ENCODE data around the gene SRI.

- TF ChIP-seq CTCF (conservative IDR thresholded peaks at IDR 0.05) (no peak), EZH2 (IDR thresholded peaks at IDR 0.05; ENCODE audit: low read depth) (no peak)
Observed at GRCh38 chr7:88262562-88262961, 42.7 kb upstream of the SRI start.

Data from PC-9 (cell line).